Right ventricle myocardium superior (tissue), 1 donor: ENCODE measurements around the gene TAPBPL. TPM values are rescaled to one million over a fixed set of nuclear protein-coding genes. Genes with fewer than 3 reads are reported as not detected.
"Not testable (repeated sequence)": the region's sequence is repeated elsewhere in the genome, so short reads cannot be mapped to it uniquely, and the experiment has no call there.

Source experiments
- ATAC-seq: fragments of 200-7000 bp; cut with Tn5 transposase; one replicate; pipeline ENCODE4 v1.9.1; 2020; ENCODE audit warnings: mild to moderate bottlenecking; ENCODE audit not compliant: poor library complexity
- DNase-seq: peaks from one replicate; pipeline ENCODE4 v3.0.0-alpha.2; 2020
- intact Hi-C: fragments of 100-400 bp; cut with DNase I; formaldehyde crosslinking; loops from one replicate; pipeline ENCODE4 v1.11.2; 2022
- total RNA-seq: library from RNA; stranded (reverse); fragmentation: NEBNext Ultra II Directional; extraction: Animal tissue kit (Norgen Biotek cat#: 25700); gene quantifications from one replicate; pipeline ENCODE4 v1.2.1, GENCODE V29; 2021
- donor health status: DM: no; HTN: yes; CAD: no; lungs with severe emphysema.

Gene TAPBPL
- total RNA-seq, 1 donor from 2014 or later: 11.1 TPM

- DNase-seq: no peak
- intact Hi-C loops: no loop called here
- no peak for ATAC-seq
Measured at GRCh38 chr12:6472491-6472890, 20.6 kb downstream of the TAPBPL start.

DNA sequence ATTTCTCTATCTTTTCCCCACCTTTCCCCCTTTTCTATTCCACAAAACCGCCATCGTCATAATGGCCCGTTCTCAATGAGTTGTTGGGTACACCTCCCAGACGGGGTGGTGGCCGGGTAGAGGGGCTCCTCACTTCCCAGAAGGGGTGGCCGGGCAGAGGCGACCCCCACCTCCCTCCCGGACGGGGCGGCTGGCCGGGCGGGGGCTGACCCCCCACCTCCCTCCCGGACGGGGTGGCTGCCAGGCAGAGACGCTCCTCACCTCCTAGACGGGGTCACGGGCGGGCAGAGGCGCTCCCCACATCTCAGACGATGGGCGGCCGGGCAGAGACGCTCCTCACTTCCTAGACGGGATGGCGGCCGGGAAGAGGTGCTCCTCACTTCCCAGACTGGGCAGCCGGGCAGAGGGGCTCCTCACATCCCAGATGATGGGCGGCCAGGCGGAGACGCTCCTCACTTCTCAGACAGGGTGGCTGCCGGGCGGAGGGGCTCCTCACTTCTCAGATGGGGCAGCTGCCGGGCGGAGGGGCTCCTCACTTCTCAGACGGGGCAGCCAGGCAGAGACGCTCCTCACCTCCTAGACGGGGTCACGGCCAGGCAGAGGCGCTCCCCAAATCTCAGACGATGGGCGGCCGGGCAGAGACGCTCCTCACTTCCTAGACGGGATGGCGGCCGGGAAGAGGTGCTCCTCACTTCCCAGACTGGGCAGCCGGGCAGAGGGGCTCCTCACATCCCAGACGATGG is 23.6 kb downstream of the TAPBPL start:
- DNase-seq, ATAC-seq: not testable (repeated sequence)

DNA sequence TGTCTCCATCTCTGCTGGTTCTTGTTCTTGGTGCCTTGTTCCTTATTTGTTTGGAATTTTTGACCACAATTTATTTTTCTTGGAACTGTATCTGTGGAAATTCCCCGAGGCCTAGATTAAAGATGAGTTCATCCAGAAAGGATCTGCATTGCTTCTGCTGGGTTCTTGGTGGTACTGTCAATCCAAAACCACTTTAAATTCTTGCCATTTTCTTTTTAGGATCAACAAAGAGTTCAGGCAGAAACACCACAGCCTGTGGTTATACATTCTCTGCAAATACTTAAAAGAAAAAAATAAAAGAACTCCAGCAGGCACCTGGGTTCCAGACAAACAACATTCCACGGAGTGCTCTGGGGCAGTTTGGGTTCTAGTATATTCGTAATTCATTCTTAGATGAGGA is 24.6 kb downstream of the TAPBPL start:
- ATAC-seq: no peak

More for the DNA sequence above, 23.6 kb downstream of the TAPBPL start:
- intact Hi-C loops: not testable (repeated sequence)

DNA sequence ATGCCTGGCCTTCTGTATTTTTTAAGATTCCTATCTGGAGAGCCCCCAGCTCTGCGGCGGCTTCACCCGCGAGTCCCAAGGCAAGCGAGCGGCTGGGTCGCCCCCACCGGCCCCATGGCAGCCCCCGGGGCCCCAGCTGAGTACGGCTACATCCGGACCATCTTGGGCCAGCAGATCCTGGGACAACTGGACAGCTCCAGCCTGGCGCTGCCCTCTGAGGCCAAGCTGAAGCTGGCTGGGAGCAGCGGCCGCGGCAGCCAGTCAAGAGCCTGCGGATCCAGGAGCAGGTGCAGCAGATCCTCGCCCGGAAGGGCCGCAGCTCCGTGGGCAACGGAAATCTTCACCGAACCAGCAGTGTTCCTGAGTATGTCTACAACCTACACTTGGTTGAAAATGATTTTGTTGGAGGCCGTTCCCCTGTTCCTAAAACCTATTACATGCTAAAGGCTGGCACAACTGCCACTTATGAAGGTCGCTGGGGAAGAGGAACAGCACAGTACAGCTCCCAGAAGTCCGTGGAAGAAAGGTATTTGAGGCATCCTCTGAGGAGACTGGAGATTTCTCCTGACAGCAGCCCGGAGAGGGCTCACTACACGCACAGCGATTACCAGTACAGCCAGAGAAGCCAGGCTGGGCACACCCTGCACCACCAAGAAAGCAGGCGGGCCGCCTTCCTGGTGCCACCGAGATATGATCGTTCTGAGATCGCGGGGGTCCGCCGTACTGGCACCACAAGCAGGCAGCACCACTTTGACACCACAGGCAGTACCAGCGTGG is 25.9 kb downstream of the TAPBPL start:
- ATAC-seq, intact Hi-C loops, DNase-seq: not testable (repeated sequence)

More for the DNA sequence above, 24.6 kb downstream of the TAPBPL start:
- no peak for DNase-seq
- intact Hi-C loops: no loop called here

- no peak for DNase-seq
- ATAC-seq: no peak
- intact Hi-C loops: no loop called here
Measured at GRCh38 chr12:6478416-6478815, 26.6 kb downstream of the TAPBPL start.

- intact Hi-C loops: no loop called here
- ATAC-seq (no peak), DNase-seq (no peak)
Measured at GRCh38 chr12:6488240-6488639, 36.4 kb downstream of the TAPBPL start.

- DNase-seq (no peak), ATAC-seq (no peak)
- intact Hi-C loops: no loop called here
Measured at GRCh38 chr12:6489449-6489848, 37.6 kb downstream of the TAPBPL start.

GRCh38 chr12:6490673-6491072 is 38.8 kb downstream of the TAPBPL start:
- ATAC-seq, DNase-seq, intact Hi-C loops: not testable (repeated sequence)

DNA sequence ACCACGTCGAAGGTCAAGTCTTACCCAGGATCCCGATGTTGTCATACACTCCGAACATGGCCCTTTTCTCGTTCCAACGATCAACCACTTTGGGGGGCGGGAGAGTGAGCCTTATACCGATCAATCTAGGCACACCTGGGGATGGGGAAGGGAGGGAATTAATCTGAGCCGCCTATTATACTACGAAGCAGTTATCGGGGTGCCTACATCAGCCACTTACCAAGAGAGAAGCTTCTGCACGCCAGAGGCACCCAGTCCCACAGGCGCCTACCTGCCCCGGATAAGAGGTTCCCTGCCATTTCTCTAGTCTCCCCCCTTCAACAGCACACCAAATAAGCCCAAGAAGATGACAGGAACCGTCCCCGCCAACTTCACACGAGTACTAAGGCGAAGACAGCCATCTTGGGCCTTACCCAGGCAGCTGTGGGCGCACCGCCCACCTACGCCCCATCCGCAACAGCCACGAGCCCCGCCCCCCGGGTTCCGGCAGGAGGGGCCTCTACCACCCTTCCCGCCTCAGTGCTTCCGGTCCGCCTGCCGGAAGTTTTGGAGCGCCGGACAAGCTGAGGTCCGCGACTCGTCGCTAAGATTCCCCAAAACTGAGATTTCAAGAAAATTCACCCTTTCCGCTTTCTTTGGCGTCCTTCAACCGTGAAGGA is 41.1 kb downstream of the TAPBPL start, which contains the start of gene MRPL51:
MRPL51 (minus strand) TSS at position 425 of the 659 bp plus-strand sequence; CDS start at position 299, 126 bp downstream.
- intact Hi-C loops: no loop called here
- DNase-seq: peak; percentile 99
- ATAC-seq: peak; percentile 97

GRCh38 chr12:6493497-6494257 is 41.8 kb downstream of the TAPBPL start, which contains the start of gene NCAPD2:
NCAPD2 (plus strand) TSS chr12:6494102; CDS start chr12:6495099, 997 bp downstream.
- ATAC-seq: peak; percentile 97
- intact Hi-C loops: no loop called here
- DNase-seq: peak; percentile 97

- intact Hi-C loops: no loop called here
- no peak for ATAC-seq
- DNase-seq: no peak
Measured at GRCh38 chr12:6494258-6494743, 42.5 kb downstream of the TAPBPL start.

- ATAC-seq (no peak), DNase-seq (no peak)
- intact Hi-C loops: no loop called here
Measured at GRCh38 chr12:6494968-6495367, 43.1 kb downstream of the TAPBPL start.

- ATAC-seq, DNase-seq, intact Hi-C loops: not testable (repeated sequence)
Measured at GRCh38 chr12:6497291-6497690, 45.4 kb downstream of the TAPBPL start.

DNA sequence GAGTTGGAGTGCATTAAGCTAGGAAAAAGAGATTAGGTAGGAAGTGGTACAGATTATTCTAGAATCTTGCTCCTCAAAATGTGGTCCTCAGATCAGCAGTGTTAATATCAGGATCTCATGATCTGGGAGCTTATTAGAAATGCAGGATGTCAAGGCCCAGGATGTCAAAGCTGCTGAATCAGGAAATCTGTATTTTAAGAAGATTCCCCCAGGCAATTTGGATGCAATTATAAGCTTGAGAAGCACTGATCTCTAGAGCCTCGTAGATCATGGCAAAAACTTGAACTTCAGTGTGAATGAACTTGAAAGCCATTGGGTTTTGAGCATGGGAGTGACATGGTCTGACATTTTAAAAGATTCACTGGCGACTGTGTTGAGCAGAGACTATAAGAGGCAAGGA is 48.6 kb downstream of the TAPBPL start:
- intact Hi-C loops: no loop called here
- no peak for DNase-seq
- ATAC-seq: no peak

- ATAC-seq: no peak
- DNase-seq: no peak
- intact Hi-C loops: no loop called here
Measured at GRCh38 chr12:6507102-6507998, 55.5 kb downstream of the TAPBPL start.

- no peak for ATAC-seq
- DNase-seq: no peak
- intact Hi-C loops: no loop called here
Measured at GRCh38 chr12:6508087-6508486, 56.2 kb downstream of the TAPBPL start.
